Mucosa of gallbladder (tissue), 1 donor: ENCODE measurements around the gene CCR6. TPM values are rescaled to one million over a fixed set of nuclear protein-coding genes. Genes with fewer than 3 reads are reported as not detected.
A peak's percentile ranks its signal among the peaks of the same experiment; 100 is the strongest.
"Not testable (repeated sequence)": the region's sequence is repeated elsewhere in the genome, so short reads cannot be mapped to it uniquely, and the experiment has no call there.

ENCODE experiments used
- DNase-seq: peaks from one replicate; pipeline ENCODE4 v3.0.0-alpha.2; 2020; ENCODE audit warnings: low spot score
- total RNA-seq: library from RNA; stranded (reverse); gene quantifications from one replicate; pipeline ENCODE4 v1.2.1, GENCODE V29; 2021
- donor health status: DM: no; HTN: no; CAD: no.

CCR6 gene
- total RNA-seq, 1 donor from 2014 or later = 1.3 TPM

- DNase-seq = peak; percentile 51
These were observed 19.0 kb downstream of the CCR6 start for GRCh38 chr6:167141667-167142432.

GRCh38 chr6:167142433-167142761, 19.5 kb downstream of the CCR6 start:
- no peak for DNase-seq

GRCh38 chr6:167143041-167143440, 20.1 kb downstream of the CCR6 start:
- no peak for DNase-seq

- no peak for DNase-seq
These were observed 22.6 kb downstream of the CCR6 start for GRCh38 chr6:167145461-167145860.

- no peak for DNase-seq
These were observed 23.2 kb downstream of the CCR6 start for GRCh38 chr6:167146135-167146534.

GRCh38 chr6:167146977-167147376, 24.1 kb downstream of the CCR6 start:
- no peak for DNase-seq

GRCh38 chr6:167148021-167148420, 25.1 kb downstream of the CCR6 start:
- no peak for DNase-seq

- no peak for DNase-seq
These were observed 26.1 kb downstream of the CCR6 start for GRCh38 chr6:167148997-167149396.

GRCh38 chr6:167150941-167151549, 28.1 kb downstream of the CCR6 start:
- DNase-seq = no peak

- no peak for DNase-seq
These were observed 28.8 kb downstream of the CCR6 start for GRCh38 chr6:167151648-167152047.

- no peak for DNase-seq
These were observed 30.0 kb downstream of the CCR6 start for GRCh38 chr6:167152862-167153261.

- no peak for DNase-seq
These were observed 30.6 kb downstream of the CCR6 start for GRCh38 chr6:167153521-167153959.

- DNase-seq = no peak
These were observed 31.4 kb downstream of the CCR6 start for GRCh38 chr6:167154291-167154690.

- no peak for DNase-seq
These were observed 32.0 kb downstream of the CCR6 start for GRCh38 chr6:167154895-167155294.

- no peak for DNase-seq
These were observed 34.5 kb downstream of the CCR6 start for GRCh38 chr6:167157414-167157813.

GRCh38 chr6:167157863-167158262, 35.0 kb downstream of the CCR6 start, which contains the start of gene GPR31:
Gene GPR31, minus strand, starts transcription at chr6:167157980. Its CDS starts 149 bp downstream, at chr6:167157831.
- DNase-seq = no peak

- DNase-seq = no peak
These were observed 39.1 kb downstream of the CCR6 start for GRCh38 chr6:167161851-167162467.

- no peak for DNase-seq
These were observed 39.7 kb downstream of the CCR6 start for GRCh38 chr6:167162591-167162990.

GRCh38 chr6:167163476-167164011, 40.6 kb downstream of the CCR6 start:
- DNase-seq = no peak

- no peak for DNase-seq
These were observed 41.4 kb downstream of the CCR6 start for GRCh38 chr6:167164261-167164660.

GRCh38 chr6:167165858-167166471, 43.1 kb downstream of the CCR6 start:
- no peak for DNase-seq

GRCh38 chr6:167167699-167168098, 44.8 kb downstream of the CCR6 start:
- not testable (repeated sequence) for DNase-seq
